Suprapubic skin (tissue), 4 donors: ENCODE results near the gene LARP4. TPM values are rescaled to one million over a fixed set of nuclear protein-coding genes. Genes with fewer than 3 reads are reported as not detected.

ENCODE experiments used
- DNase-seq, 2 donors: peaks; one replicate each; pipeline ENCODE4 v3.0.0-alpha.2; 2019; ENCODE audit warnings: low spot score in 2 of 2
- H3K27ac ChIP-seq: fragments of 200-600 bp; sonication (generic); one replicate; pipeline ENCODE4 v1.5.1; 2019
- H3K27me3 ChIP-seq: fragments of 200-600 bp; sonication (generic); one replicate; pipeline ENCODE4 v1.5.1; 2019
- H3K36me3 ChIP-seq: fragments of 200-600 bp; sonication (generic); one replicate; pipeline ENCODE4 v1.5.1; 2019
- H3K4me1 ChIP-seq: fragments of 200-600 bp; sonication (generic); one replicate; pipeline ENCODE4 v1.5.1; 2019
- H3K4me3 ChIP-seq: fragments of 200-600 bp; sonication (generic); one replicate; pipeline ENCODE4 v1.5.1; 2019; ENCODE audit warnings: mild to moderate bottlenecking
- H3K9me3 ChIP-seq: fragments of 200-600 bp; sonication (generic); one replicate; pipeline ENCODE4 v1.5.1; 2019
- EP300 ChIP-seq: sonication (generic); formaldehyde crosslinking; IDR thresholded peaks from one replicate; pipeline ENCODE4 v1.6.1; 2017; ENCODE audit warnings: antibody characterized with exemption
- POLR2A ChIP-seq, 2 donors: fragments of 450-650 bp; IDR thresholded peaks; one replicate each; pipeline ENCODE4 v1.6.1; 2017; ENCODE audit warnings: antibody characterized with exemption in 2 of 2, mild to moderate bottlenecking in 2 of 2, moderate library complexity in 2 of 2
- POLR2AphosphoS5 ChIP-seq, 3 donors: sonication (generic); formaldehyde crosslinking; IDR thresholded peaks; one replicate each; pipeline ENCODE4 v1.6.1; 2017; ENCODE audit warnings: antibody characterized with exemption in 3 of 3
- WGBS: methylation state at CpG from one replicate; pipeline ENCODE4 v1.1.5; 2018; 5-methylcytosine and 5-hydroxymethylcytosine counted together
- total RNA-seq, 4 donors: library from RNA; depleted of rRNA; stranded (reverse); fragments of >200 nt; gene quantifications; one replicate each; pipeline ENCODE4 v1.1.0, GENCODE V29; 2016
- TF ChIP-seq, protein P1 (sequence below), 2 donors: fragments of 200-600 bp in 1 of 2; fragments of 450-650 bp in 1 of 2; sonication (generic) in 1 of 2; IDR thresholded peaks; one replicate each; pipeline ENCODE4 v1.5.1; 2016 to 2019; ENCODE audit warnings: antibody characterized with exemption in 2 of 2, mild to moderate bottlenecking in 1 of 2, moderate library complexity in 1 of 2

Gene LARP4
- total RNA-seq, 4 donors from 2014 or later: 23.5 to 43.0 (median 26.9) TPM

DNA sequence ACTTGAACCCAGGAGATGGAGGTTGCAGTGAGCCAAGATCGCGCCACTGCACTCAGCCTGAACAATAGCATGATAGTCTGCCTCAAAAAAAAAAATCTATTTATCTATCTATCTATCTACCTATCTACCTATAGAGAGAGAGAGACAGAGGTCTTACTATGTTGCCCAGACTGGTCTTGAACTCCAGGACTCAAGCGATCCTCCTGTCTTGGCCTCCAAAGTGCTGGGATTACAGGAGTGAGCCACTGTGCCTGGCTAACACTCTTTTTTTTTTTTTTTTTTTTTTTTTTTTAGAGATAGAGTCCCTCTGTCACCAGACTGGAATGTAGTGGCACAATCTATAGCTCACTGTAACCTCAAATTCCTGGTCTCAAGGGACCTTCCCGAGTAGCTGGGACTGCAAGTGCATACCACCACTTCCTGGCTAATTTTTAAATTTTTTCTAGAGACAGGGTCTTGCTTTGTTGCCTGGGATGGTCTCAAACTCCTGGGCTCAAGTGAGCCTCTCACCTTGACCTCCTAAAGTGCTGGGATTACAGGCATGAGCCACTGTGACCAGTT is 6.1 kb upstream of the LARP4 start:
- TF ChIP-seq EP300: no peak
- TF ChIP-seq POLR2A (IDR thresholded peaks at IDR 0.05): no peak
- TF ChIP-seq POLR2AphosphoS5 (IDR thresholded peaks at IDR 0.05): no peak
- no peak for DNase-seq
- H3K4me3 ChIP-seq: no peak overlapping the region
- no peaks in the 10 kb centered on the region for H3K36me3 ChIP-seq
- no peaks in the 10 kb centered on the region for H3K9me3 ChIP-seq
- WGBS: 82% methylated on average over 4 of the region's 4 CpGs
- H3K4me1 ChIP-seq: no peaks in the 10 kb centered on the region
- no peak overlapping the region for H3K27ac ChIP-seq
- no peaks in the 10 kb centered on the region for H3K27me3 ChIP-seq

DNA sequence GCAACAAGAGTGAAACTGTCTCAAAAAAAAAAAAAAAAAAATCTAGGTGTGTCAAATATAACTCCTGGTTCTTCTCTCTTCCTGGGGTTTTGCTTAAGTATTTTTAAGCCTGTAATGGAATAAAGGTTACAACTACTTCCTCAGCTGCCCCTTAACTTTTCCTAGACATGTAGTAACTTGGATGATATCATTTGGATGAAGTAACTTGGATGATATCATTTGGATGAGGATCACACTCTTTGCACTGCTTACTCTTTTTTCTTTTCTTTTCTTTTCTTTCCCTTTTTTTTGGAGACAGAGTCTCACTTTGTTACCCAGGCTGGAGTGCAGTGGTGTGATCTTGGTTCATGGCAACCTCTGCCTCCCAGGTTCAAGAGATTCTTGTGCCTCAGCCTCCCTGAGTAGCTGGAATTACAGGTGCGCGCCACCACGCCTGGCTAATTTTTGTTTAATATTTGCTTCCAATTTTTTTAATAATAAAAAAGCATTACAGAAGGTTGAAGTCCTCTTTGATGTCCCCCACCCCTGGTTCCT is 3.5 kb upstream of the LARP4 start:
- H3K36me3 ChIP-seq: no peaks in the 10 kb centered on the region
- H3K4me3 ChIP-seq: no peak overlapping the region
- no peaks in the 10 kb centered on the region for H3K9me3 ChIP-seq
- no peak overlapping the region for H3K27ac ChIP-seq
- H3K4me1 ChIP-seq: peaks cover 9% of the 10 kb centered on the region
- WGBS: 78% methylated on average over 3 of the region's 3 CpGs
- peak in 1 of 2 donors; percentile 21 for DNase-seq
- TF ChIP-seq EP300: no peak
- TF ChIP-seq POLR2A (IDR thresholded peaks at IDR 0.05): no peak
- TF ChIP-seq POLR2AphosphoS5 (IDR thresholded peaks at IDR 0.05): no peak
- TF ChIP-seq, protein P1, sequence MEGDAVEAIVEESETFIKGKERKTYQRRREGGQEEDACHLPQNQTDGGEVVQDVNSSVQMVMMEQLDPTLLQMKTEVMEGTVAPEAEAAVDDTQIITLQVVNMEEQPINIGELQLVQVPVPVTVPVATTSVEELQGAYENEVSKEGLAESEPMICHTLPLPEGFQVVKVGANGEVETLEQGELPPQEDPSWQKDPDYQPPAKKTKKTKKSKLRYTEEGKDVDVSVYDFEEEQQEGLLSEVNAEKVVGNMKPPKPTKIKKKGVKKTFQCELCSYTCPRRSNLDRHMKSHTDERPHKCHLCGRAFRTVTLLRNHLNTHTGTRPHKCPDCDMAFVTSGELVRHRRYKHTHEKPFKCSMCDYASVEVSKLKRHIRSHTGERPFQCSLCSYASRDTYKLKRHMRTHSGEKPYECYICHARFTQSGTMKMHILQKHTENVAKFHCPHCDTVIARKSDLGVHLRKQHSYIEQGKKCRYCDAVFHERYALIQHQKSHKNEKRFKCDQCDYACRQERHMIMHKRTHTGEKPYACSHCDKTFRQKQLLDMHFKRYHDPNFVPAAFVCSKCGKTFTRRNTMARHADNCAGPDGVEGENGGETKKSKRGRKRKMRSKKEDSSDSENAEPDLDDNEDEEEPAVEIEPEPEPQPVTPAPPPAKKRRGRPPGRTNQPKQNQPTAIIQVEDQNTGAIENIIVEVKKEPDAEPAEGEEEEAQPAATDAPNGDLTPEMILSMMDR (IDR thresholded peaks at IDR 0.05): no peak
- no peaks in the 10 kb centered on the region for H3K27me3 ChIP-seq

DNA sequence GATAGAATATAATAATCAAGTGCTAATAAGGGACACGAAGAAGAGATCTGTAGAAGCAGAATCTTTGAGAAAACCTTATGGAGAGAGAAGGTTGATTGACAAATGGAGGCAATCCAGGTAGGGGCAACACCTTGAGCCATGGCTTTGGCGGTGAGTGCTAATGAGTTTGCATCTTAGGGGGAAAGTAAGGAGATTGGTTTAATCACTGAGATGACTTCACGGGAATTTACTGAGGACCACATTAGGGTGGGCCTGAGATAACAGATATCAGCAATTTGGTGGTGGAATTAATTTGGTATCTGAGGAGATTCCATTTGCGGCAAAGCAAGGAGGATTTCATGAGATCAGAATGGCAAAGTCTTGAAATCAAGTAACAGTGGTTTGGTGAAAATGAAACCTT is 1.8 kb upstream of the LARP4 start:
- Histone ChIP-seq H3K9me3 (no peaks in the 10 kb centered on the region), H3K4me3 (no peak overlapping the region), H3K4me1 (peaks cover 24% of the 10 kb centered on the region), H3K27ac (no peak overlapping the region), H3K36me3 (no peaks in the 10 kb centered on the region), H3K27me3 (no peaks in the 10 kb centered on the region)
- DNase-seq: peak in 1 of 2 donors; percentile 26
- TF ChIP-seq POLR2AphosphoS5 (IDR thresholded peaks at IDR 0.05): no peak
- no peak for TF ChIP-seq POLR2A (IDR thresholded peaks at IDR 0.05)
- TF ChIP-seq, protein P1 (IDR thresholded peaks at IDR 0.05): no peak
- no peak for TF ChIP-seq EP300
- 94% methylated on average over 4 of the region's 4 CpGs for WGBS

DNA sequence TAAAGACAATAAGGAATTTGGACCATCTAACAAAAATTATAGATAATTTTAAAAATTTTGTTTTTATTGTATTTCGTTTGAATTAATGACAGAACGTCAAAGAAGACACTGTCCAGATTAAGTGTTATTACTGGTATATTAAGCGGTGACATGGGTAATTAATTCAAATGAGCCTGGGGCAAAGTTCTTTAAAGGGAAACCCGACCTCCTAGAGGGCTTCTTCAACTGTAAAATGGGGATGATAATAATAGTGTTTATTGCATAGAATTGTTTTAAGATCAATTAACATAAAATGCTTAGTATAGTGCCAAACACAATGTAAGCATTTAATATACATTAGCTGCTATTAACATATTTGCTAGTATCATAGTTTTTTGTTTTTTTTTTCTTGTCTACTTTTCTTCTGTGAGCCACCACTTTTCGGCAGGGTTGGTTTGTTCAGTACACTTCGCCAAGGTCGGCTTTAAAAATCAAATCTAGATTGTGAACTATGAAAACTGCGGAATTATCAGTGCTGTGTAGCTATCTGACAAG is 514 bp upstream of the LARP4 start:
- 16% methylated on average over 8 of the region's 8 CpGs for WGBS
- Histone ChIP-seq H3K36me3 (no peaks in the 10 kb centered on the region), H3K27me3 (no peaks in the 10 kb centered on the region), H3K27ac (peak overlapping the region; percentile 92), H3K4me1 (peaks cover 24% of the 10 kb centered on the region), H3K9me3 (no peaks in the 10 kb centered on the region), H3K4me3 (peak overlapping the region; percentile 76)
- TF ChIP-seq, protein P1 (IDR thresholded peaks at IDR 0.05): no peak
- TF ChIP-seq EP300: no peak
- no peak for TF ChIP-seq POLR2A (IDR thresholded peaks at IDR 0.05)
- no peak for TF ChIP-seq POLR2AphosphoS5 (IDR thresholded peaks at IDR 0.05)
- no peak for DNase-seq

DNA sequence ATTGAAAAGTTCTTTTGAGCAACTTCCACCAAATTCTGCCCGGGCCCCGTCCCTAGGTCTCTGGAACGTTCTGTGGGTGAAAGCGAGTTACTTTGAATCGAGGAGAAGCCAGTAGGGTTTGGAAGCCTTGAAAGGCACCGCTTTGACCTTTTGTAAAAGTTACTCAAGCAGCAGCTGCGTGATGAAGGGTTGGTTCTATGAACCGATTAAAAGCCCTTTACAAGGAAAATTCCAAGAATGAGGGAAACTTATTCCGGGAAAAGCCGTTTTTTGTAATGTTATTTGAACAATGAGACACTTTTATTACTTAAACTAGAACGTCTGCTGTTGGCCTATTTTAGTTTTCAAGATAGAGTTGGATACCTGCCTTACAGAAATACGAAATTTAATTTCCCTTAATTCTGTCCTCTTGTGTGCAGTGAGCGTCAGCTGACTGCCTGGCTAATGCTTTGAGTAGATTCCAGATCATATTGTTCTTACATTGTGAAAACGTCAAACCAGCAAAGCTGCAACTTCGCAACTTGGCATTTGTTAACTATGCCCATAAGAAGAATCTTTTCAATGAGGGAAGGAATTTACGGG is 906 bp downstream of the LARP4 start:
- Histone ChIP-seq H3K9me3 (no peaks in the 10 kb centered on the region), H3K27ac (peak overlapping the region; percentile 92), H3K4me1 (peaks cover 24% of the 10 kb centered on the region), H3K4me3 (peak overlapping the region; percentile 76), H3K27me3 (no peaks in the 10 kb centered on the region), H3K36me3 (no peaks in the 10 kb centered on the region)
- peak in 1 of 2 donors; percentile 29 for DNase-seq
- TF ChIP-seq POLR2AphosphoS5 (IDR thresholded peaks at IDR 0.05): no peak
- TF ChIP-seq EP300: no peak
- TF ChIP-seq POLR2A (IDR thresholded peaks at IDR 0.05): no peak
- TF ChIP-seq, protein P1 (IDR thresholded peaks at IDR 0.05): no peak
- under 1% methylated on average over 16 of the region's 16 CpGs for WGBS
